HepG2 (cell line): ENCODE results near the gene RAB24. TPM values are rescaled to one million over a fixed set of nuclear protein-coding genes. Genes with fewer than 3 reads are reported as not detected.

Experiments
- FOXO1 ChIP-seq: sonication (generic); formaldehyde crosslinking; IDR thresholded peaks from 2 replicates; pipeline ENCODE4 v1.4.0; 2020; ENCODE audit warnings: missing genetic modification reagents
- GZF1 ChIP-seq: sonication (generic); formaldehyde crosslinking; IDR thresholded peaks from 2 replicates; pipeline ENCODE4 v1.5.1; 2020; ENCODE audit warnings: mild to moderate bottlenecking, missing genetic modification reagents
- HNF1B ChIP-seq: sonication (generic); formaldehyde crosslinking; IDR thresholded peaks from 2 replicates; pipeline ENCODE4 v1.5.1; 2020; ENCODE audit warnings: mild to moderate bottlenecking, moderate library complexity, missing genetic modification reagents
- HNRNPL ChIP-seq: fragments of 200-400 bp; formaldehyde crosslinking; IDR thresholded peaks from 2 replicates; pipeline ENCODE4 v1.6.1; 2017; ENCODE audit warnings: mild to moderate bottlenecking, low read depth, low read length
- KDM3A ChIP-seq: IDR thresholded peaks from 2 replicates; pipeline ENCODE4 v1.6.1; 2018; ENCODE audit warnings: low read depth, missing compliant biosample characterization
- MLLT10 ChIP-seq: sonication (generic); formaldehyde crosslinking; IDR thresholded peaks from 2 replicates; pipeline ENCODE4 v1.4.0; 2020; ENCODE audit warnings: missing genetic modification reagents
- MTF1 ChIP-seq: sonication (generic); formaldehyde crosslinking; IDR thresholded peaks from 2 replicates; pipeline ENCODE4 v1.5.0; 2020; ENCODE audit warnings: missing genetic modification reagents
- NFKBIZ ChIP-seq: IDR thresholded peaks from 2 replicates; pipeline ENCODE4 v1.6.1; 2018; ENCODE audit warnings: missing genetic modification reagents, missing compliant biosample characterization
- PRMT3 ChIP-seq: sonication (generic); formaldehyde crosslinking; IDR thresholded peaks from 2 replicates; pipeline ENCODE4 v1.8.1; 2022; ENCODE audit warnings: low read depth, mild to moderate bottlenecking, moderate library complexity, missing genetic modification reagents, borderline replicate concordance
- SIN3B ChIP-seq: fragments of 150-350 bp; IDR thresholded peaks from 2 replicates; pipeline ENCODE4 v1.6.1; 2014; ENCODE audit warnings: low read length
- TAF1 ChIP-seq: sonication (generic); formaldehyde crosslinking; IDR thresholded peaks from 2 replicates; pipeline ENCODE4 v1.4.0; 2020; ENCODE audit warnings: missing genetic modification reagents
- TARDBP ChIP-seq: sonication (generic); formaldehyde crosslinking; IDR thresholded peaks from 2 replicates; pipeline ENCODE4 v1.8.0; 2022; ENCODE audit warnings: mild to moderate bottlenecking, missing genetic modification reagents
- TCF7 ChIP-seq: sonication (generic); IDR thresholded peaks from 2 replicates; pipeline ENCODE4 v1.6.1; 2016; ENCODE audit warnings: antibody characterized with exemption, low read depth
- THAP11 ChIP-seq: IDR thresholded peaks from 2 replicates; pipeline ENCODE4 v1.6.1; 2016; ENCODE audit warnings: missing biosample characterization, missing genetic modification reagents
- TMF1 ChIP-seq: sonication (generic); formaldehyde crosslinking; IDR thresholded peaks from 2 replicates; pipeline ENCODE4 v1.8.1; 2022; ENCODE audit warnings: low read depth, missing genetic modification reagents
- ZNF138 ChIP-seq: sonication (generic); formaldehyde crosslinking; IDR thresholded peaks from 2 replicates; pipeline ENCODE4 v1.5.0; 2020; ENCODE audit warnings: mild to moderate bottlenecking, low read depth, missing genetic modification reagents
- ZNF326 ChIP-seq: sonication (generic); formaldehyde crosslinking; IDR thresholded peaks from 2 replicates; pipeline ENCODE4 v1.4.0; 2020; ENCODE audit warnings: missing genetic modification reagents, borderline replicate concordance
- ZNF33A ChIP-seq: sonication (generic); formaldehyde crosslinking; IDR thresholded peaks from 2 replicates; pipeline ENCODE4 v1.5.1; 2020; ENCODE audit warnings: missing genetic modification reagents, mild to moderate bottlenecking, moderate library complexity, borderline replicate concordance
- ZNF414 ChIP-seq: sonication (generic); formaldehyde crosslinking; IDR thresholded peaks from 2 replicates; pipeline ENCODE4 v1.5.0; 2020; ENCODE audit warnings: missing genetic modification reagents
- ZNF446 ChIP-seq: sonication (generic); formaldehyde crosslinking; IDR thresholded peaks from 2 replicates; pipeline ENCODE4 v1.5.0; 2020; ENCODE audit warnings: mild to moderate bottlenecking, missing genetic modification reagents
- ZNF569 ChIP-seq: sonication (generic); formaldehyde crosslinking; IDR thresholded peaks from 2 replicates; pipeline ENCODE4 v1.5.0; 2020; ENCODE audit warnings: mild to moderate bottlenecking, missing genetic modification reagents, moderate library complexity, borderline replicate concordance
- ZNF737 ChIP-seq: sonication (generic); formaldehyde crosslinking; IDR thresholded peaks from 2 replicates; pipeline ENCODE4 v1.5.0; 2020; ENCODE audit warnings: missing genetic modification reagents, mild to moderate bottlenecking, borderline replicate concordance
- ZNF761 ChIP-seq: sonication (generic); formaldehyde crosslinking; conservative IDR thresholded peaks from 2 replicates; pipeline ENCODE4 v1.4.0; 2020; ENCODE audit warnings: mild to moderate bottlenecking, missing genetic modification reagents
- polyA plus RNA-seq, 8 experiments: library from polyadenylated mRNA; depleted of rRNA in 3 of 8; stranded (reverse) in 7 of 8; unstranded in 1 of 8; fragments of >200 nt; fragmentation: Illumina TruSeq in 4 of 8; extraction: Trizol in 4 of 8; gene quantifications; 2 replicates each; pipeline versions ENCODE4 v1.2.1 to v1.2.3, GENCODE V29; 2011 to 2016; ENCODE audit warnings: low read depth in 4 of 8, missing spikeins in 1 of 8, mixed read lengths in 1 of 8; ENCODE audit not compliant: insufficient read depth in 1 of 8
- total RNA-seq, 5 experiments: library from RNA; depleted of rRNA; stranded (reverse); fragments of >200 nt; fragmentation: Illumina TruSeq; extraction: Trizol; gene quantifications; 2 replicates each; pipeline ENCODE4 v1.2.3, GENCODE V29; 2016; ENCODE audit warnings: low read depth in 1 of 5
- TF ChIP-seq, protein P1 (sequence below): sonication (generic); formaldehyde crosslinking; IDR thresholded peaks from 2 replicates; pipeline ENCODE4 v1.5.0; 2020; ENCODE audit warnings: missing genetic modification reagents
- TF ChIP-seq, protein P2 (sequence below): IDR thresholded peaks from 2 replicates; pipeline ENCODE4 v1.6.1; 2016; ENCODE audit warnings: control low read depth

The RAB24 gene
- total and polyA plus RNA-seq, 2 of the 13 experiments (the other 11 are each of a cell fraction or from before 2014, with no cell fraction given), result 22.9 to 63.7 TPM

DNA sequence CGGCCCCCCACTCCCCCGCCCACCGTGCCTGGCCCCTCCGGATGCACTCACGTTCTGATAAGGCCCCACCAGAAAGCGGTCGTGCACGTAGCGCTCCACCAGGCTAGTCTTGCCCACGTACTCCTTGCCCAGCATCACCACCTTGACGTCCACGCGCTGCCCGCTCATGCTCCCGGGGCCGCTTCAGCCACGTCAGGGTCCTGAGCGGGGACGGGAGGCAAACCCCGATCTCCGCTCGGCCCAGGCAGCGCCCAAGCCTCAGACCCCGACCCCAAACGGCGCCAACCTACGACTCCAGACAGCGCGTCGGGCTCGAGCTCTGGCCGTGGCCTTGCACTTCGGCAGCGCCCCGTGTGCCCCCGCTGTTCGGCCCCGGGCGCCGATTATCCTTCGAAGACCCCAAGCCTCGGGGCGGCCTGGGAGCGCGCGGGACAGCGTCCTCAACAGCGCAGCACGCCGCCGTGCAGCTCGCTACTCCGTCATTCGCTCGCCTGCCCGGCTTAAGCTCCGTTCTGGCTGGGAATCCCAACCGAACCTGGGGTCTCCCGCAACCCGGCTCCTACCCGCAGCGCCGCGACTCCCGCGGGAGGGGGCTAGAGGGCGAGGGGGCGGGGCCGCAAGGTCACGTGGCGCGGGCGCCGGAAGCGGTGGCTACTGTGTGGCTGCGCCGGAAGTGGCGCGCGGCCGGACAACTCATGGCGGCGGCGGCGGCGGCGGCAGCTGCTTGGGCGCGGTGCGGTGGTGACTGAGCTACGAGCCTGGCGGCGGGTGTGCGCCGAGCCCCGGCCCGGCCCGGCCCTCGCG is at the start of gene RAB24, which contains the start of gene PRELID1 (continued):
- peak; percentile 48; the same call in 1 of the 2 replicates for TF ChIP-seq ZNF761 (CRISPR knock-in tag)
- no peak for TF ChIP-seq ZNF737 (CRISPR knock-in tag)
- peak; percentile 52; the same call in 1 of the 2 replicates for TF ChIP-seq ZNF33A (CRISPR knock-in tag)
- TF ChIP-seq FOXO1 (CRISPR knock-in tag), result peak; percentile 57
- no peak; the same call in 1 of the 2 replicates for TF ChIP-seq NFKBIZ (CRISPR knock-in tag)
- 0 out of 2 replicates have a peak, but pooled peaks have one; percentile 4 for TF ChIP-seq MLLT10 (CRISPR knock-in tag)
- peak; percentile 48 for TF ChIP-seq GZF1 (CRISPR knock-in tag)
- TF ChIP-seq ZNF414, result peak; percentile 95
- peak; percentile 73; the same call in 1 of the 2 replicates for TF ChIP-seq TMF1 (CRISPR knock-in tag)
- TF ChIP-seq HNRNPL, result 0 out of 2 replicates have a peak, but pooled peaks have one; percentile 59
- TF ChIP-seq ZNF446 (CRISPR knock-in tag), result no peak
- TF ChIP-seq MTF1, result no peak; the same call in 1 of the 2 replicates
- TF ChIP-seq, protein P1, sequence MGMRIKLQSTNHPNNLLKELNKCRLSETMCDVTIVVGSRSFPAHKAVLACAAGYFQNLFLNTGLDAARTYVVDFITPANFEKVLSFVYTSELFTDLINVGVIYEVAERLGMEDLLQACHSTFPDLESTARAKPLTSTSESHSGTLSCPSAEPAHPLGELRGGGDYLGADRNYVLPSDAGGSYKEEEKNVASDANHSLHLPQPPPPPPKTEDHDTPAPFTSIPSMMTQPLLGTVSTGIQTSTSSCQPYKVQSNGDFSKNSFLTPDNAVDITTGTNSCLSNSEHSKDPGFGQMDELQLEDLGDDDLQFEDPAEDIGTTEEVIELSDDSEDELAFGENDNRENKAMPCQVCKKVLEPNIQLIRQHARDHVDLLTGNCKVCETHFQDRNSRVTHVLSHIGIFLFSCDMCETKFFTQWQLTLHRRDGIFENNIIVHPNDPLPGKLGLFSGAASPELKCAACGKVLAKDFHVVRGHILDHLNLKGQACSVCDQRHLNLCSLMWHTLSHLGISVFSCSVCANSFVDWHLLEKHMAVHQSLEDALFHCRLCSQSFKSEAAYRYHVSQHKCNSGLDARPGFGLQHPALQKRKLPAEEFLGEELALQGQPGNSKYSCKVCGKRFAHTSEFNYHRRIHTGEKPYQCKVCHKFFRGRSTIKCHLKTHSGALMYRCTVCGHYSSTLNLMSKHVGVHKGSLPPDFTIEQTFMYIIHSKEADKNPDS (CRISPR knock-in tag), result peak; percentile 89; the same call in 1 of the 2 replicates
- peak; percentile 72 for TF ChIP-seq TAF1 (CRISPR knock-in tag)
- TF ChIP-seq PRMT3 (CRISPR knock-in tag), result 0 out of 2 replicates have a peak, but pooled peaks have one; percentile 77
- peak; percentile 88 for TF ChIP-seq THAP11
- TF ChIP-seq HNF1B (CRISPR knock-in tag), result no peak
- TF ChIP-seq ZNF326 (CRISPR knock-in tag), result no peak
- TF ChIP-seq TCF7, result no peak
- TF ChIP-seq, protein P2, sequence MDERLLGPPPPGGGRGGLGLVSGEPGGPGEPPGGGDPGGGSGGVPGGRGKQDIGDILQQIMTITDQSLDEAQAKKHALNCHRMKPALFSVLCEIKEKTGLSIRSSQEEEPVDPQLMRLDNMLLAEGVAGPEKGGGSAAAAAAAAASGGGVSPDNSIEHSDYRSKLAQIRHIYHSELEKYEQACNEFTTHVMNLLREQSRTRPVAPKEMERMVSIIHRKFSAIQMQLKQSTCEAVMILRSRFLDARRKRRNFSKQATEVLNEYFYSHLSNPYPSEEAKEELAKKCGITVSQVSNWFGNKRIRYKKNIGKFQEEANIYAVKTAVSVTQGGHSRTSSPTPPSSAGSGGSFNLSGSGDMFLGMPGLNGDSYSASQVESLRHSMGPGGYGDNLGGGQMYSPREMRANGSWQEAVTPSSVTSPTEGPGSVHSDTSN (CRISPR knock-in tag), result no peak
- peak; percentile 46; the same call in 1 of the 2 replicates for TF ChIP-seq KDM3A (CRISPR knock-in tag)
- TF ChIP-seq ZNF569, result no peak
- TF ChIP-seq SIN3B, result no peak
- TF ChIP-seq TARDBP (CRISPR knock-in tag), result peak; percentile 71
- no peak for TF ChIP-seq ZNF138 (CRISPR knock-in tag)
